Measurements from ENCODE around the gene TCAP. TPM values are rescaled to one million over a fixed set of nuclear protein-coding genes. Genes with fewer than 3 reads are reported as not detected.

The TCAP gene
- polyA plus RNA-seq, 1 of the 3 experiments (the other 2 are of a cell fraction): 0.43 TPM

GRCh38 chr17:39627712-39628516, 37.2 kb upstream of the TCAP start:
- DNase-seq: no peak
- no peaks in the 10 kb centered on the region for H3K9me3 ChIP-seq
- peaks cover 41% of the 10 kb centered on the region for H3K27me3 ChIP-seq (ENCODE audit: insufficient read depth)
- H3F3A ChIP-seq (replicated peaks; ENCODE audit: insufficient read depth): no peaks in the 10 kb centered on the region
- 65% methylated on average over 4 of the region's 16 CpGs for WGBS (ENCODE audit: low lambda C conversion rate)
- H4K20me1 ChIP-seq (ENCODE audit: insufficient read depth): no peaks in the 10 kb centered on the region
- no peak overlapping the region for H3K4me2 ChIP-seq
- H3K79me2 ChIP-seq (ENCODE audit: insufficient read depth): no peaks in the 10 kb centered on the region
- H3K4me1 ChIP-seq (ENCODE audit: control insufficient read depth in 1 of 2, insufficient read depth in 2 of 2, low read depth in 1 of 2, low read length in 1 of 2): peaks cover 0 to 5% of the 10 kb centered on the region in 2 experiments; a peak in 1 of 4 replicates
- no peaks in the 10 kb centered on the region for H3K36me3 ChIP-seq (replicated peaks in 1 of 2; ENCODE audit: control insufficient read depth in 1 of 2, insufficient read depth in 2 of 2, low read length in 1 of 2)
- H3K9ac ChIP-seq: no peak overlapping the region
- no peak overlapping the region for H3K27ac ChIP-seq (ENCODE audit: low read depth in 2 of 2, low read length in 1 of 2)
- CTCF ChIA-PET: interaction anchor here (0.8 to 14.5 kb wide), 9 partner anchors 8 to 127 kb away, joined by 3 to 483 read pairs (median 11); partner anchors contain the start of genes NEUROD2, PNMT, STARD3 and TCAP
- H3K4me3 ChIP-seq (ENCODE audit: low read depth in 2 of 2, low read length in 1 of 2): no peak overlapping the region
- POLR2A ChIA-PET: interaction anchor here (0.5 kb wide), 1 partner anchor 163 kb away, joined by 3 read pairs; no protein-coding TSS in a partner anchor
- H2AFZ ChIP-seq (ENCODE audit: low read depth): no peak overlapping the region
- no peak for TF ChIP-seq MEF2A (IDR thresholded peaks at IDR 0.05; ENCODE audit: borderline replicate concordance, low read depth)
- H3K9me2 ChIP-seq: no peaks in the 10 kb centered on the region

- WGBS (ENCODE audit: low lambda C conversion rate): 53% methylated on average over 10 of the region's 10 CpGs
- Histone ChIP-seq H4K20me1 (ENCODE audit: insufficient read depth) (no peaks in the 10 kb centered on the region), H3K4me3 (ENCODE audit: low read depth in 2 of 2, low read length in 1 of 2) (no peak overlapping the region), H2AFZ (ENCODE audit: low read depth) (no peak overlapping the region), H3K9ac (no peak overlapping the region), H3K4me2 (no peak overlapping the region), H3K79me2 (ENCODE audit: insufficient read depth) (no peaks in the 10 kb centered on the region), H3K27me3 (ENCODE audit: insufficient read depth) (peaks cover 41% of the 10 kb centered on the region), H3K4me1 (ENCODE audit: control insufficient read depth in 1 of 2, insufficient read depth in 2 of 2, low read depth in 1 of 2, low read length in 1 of 2) (peaks cover 0 to 2% of the 10 kb centered on the region in 2 experiments; a peak in 1 of 4 replicates), H3K9me3 (no peaks in the 10 kb centered on the region), H3K36me3 (replicated peaks in 1 of 2; ENCODE audit: control insufficient read depth in 1 of 2, insufficient read depth in 2 of 2, low read length in 1 of 2) (no peaks in the 10 kb centered on the region), H3K9me2 (no peaks in the 10 kb centered on the region), H3K27ac (ENCODE audit: low read depth in 2 of 2, low read length in 1 of 2) (no peak overlapping the region), H3F3A (replicated peaks; ENCODE audit: insufficient read depth) (no peaks in the 10 kb centered on the region)
- POLR2A ChIA-PET: interaction anchor here (0.5 kb wide), 1 partner anchor 164 kb away, joined by 3 read pairs; no protein-coding TSS in a partner anchor
- TF ChIP-seq GATA2 (CRISPR knock-in tag; IDR thresholded peaks at IDR 0.05): no peak
- TF ChIP-seq RXRA (IDR thresholded peaks at IDR 0.05; ENCODE audit: borderline replicate concordance, low read depth): no peak
- TF ChIP-seq TCF12 (IDR thresholded peaks at IDR 0.05): no peak
- no peak for TF ChIP-seq ZBTB33 (IDR thresholded peaks at IDR 0.05; ENCODE audit: borderline replicate concordance, low read depth)
- no peak for TF ChIP-seq NFIC (IDR thresholded peaks at IDR 0.05; ENCODE audit: borderline replicate concordance)
- no peak for TF ChIP-seq CHD2 (IDR thresholded peaks at IDR 0.05; ENCODE audit: low read length, partially characterized antibody)
- CTCF ChIA-PET: interaction anchor here (0.6 to 17.4 kb wide), 11 partner anchors 6 to 395 kb away, joined by 3 to 483 read pairs (median 11); partner anchors contain the start of genes NEUROD2, PNMT, PPP1R1B and STARD3
- DNase-seq: no peak
These were observed 36.3 kb upstream of the TCAP start for GRCh38 chr17:39628655-39629493.

All from SK-N-SH (cell line).